Daoy (cell line): ENCODE data around the gene CORO1C. TPM values are rescaled to one million over a fixed set of nuclear protein-coding genes. Genes with fewer than 3 reads are reported as not detected.

Source experiments
- DNase-seq: peaks from one replicate; pipeline ENCODE4 v3.0.0-alpha.2; 2015; ENCODE audit warnings: low read depth
- total RNA-seq: library from RNA; depleted of rRNA; stranded (reverse); fragments of >200 nt; shearing (Covaris generic); gene quantifications from 2 replicates; pipeline ENCODE4 v1.2.3, GENCODE V29; 2014

The CORO1C gene
- total RNA-seq, 1 experiment from 2014 or later = 136 TPM

DNA sequence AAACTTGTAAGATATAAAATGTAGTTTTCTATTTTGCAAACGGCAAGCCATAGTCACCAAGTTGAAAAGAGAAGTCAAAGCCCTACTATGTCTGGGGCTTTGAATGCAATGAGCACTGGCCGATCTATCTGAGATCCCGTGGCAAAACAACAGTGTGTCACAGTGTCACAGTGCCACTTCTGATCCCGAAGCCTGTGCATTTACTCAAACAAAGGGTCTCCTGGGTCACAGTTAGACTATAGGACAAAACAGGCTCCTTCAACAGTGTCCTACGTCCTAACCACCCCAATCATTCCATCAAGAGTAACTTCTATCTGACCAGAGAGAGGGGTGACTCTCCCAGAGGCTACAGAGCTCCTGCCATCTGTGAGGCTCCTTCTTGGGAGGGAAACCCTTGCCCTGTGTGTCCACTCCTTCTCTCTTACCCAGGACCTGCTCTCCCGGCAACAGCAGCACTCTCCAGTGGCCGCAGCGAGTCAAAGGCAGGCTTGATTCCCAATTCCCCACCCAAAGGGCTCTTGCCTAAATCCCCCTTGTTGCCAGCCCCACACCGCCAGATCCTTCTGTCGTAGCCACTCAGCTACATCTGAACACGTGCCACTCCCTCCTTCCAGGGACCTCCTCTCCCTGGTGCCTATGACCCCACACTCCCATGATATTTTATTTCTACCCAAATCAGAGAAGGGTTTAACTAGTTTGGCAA is 83.6 kb downstream of the CORO1C start:
- DNase-seq = no peak

GRCh38 chr12:108646600-108647579 is 84.4 kb downstream of the CORO1C start:
- no peak for DNase-seq

DNA sequence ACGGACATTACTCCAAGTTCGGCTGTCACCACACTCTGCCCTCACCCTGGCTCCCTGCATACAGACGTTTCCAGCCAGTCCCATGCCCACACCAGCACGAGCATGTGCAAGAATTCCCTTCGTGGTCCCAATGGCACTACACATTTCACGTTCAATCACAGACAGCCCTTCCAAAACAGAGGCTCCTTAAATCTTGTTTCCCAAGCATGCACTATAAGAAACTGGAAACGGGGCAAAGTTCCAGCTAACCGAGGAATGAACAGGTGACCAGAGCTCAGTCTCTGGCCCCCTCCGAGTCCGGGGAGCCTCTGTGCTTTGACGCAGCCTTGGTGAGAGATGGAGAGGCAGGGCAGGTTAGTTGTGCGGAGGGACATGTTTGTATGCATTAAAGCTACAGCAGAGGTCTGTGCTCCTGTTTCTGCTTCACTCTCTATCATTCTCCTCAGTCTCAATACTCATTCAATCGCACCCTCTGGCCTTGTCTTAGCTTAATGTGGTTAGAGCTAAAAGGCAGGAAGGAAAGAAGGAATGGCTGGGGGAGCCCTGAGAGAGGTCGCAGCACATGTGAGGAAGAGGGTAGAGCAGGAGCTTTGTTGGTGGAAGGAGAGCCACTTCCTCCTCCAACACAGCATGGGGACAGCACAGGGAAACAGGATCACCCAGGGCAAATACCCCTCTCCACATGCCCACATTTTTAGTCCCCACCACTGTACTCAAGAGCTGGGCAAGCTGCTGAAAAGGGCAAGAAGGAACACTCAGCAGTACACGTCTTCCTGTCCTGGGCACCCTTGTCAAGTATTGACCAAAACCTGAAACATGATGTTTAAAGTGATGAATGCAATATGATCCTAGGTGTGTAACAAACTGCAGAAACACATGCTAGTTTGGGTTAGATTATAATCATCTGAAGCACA is 85.4 kb downstream of the CORO1C start:
- no peak for DNase-seq

GRCh38 chr12:108644811-108645120 is 86.6 kb downstream of the CORO1C start:
- no peak for DNase-seq

DNA sequence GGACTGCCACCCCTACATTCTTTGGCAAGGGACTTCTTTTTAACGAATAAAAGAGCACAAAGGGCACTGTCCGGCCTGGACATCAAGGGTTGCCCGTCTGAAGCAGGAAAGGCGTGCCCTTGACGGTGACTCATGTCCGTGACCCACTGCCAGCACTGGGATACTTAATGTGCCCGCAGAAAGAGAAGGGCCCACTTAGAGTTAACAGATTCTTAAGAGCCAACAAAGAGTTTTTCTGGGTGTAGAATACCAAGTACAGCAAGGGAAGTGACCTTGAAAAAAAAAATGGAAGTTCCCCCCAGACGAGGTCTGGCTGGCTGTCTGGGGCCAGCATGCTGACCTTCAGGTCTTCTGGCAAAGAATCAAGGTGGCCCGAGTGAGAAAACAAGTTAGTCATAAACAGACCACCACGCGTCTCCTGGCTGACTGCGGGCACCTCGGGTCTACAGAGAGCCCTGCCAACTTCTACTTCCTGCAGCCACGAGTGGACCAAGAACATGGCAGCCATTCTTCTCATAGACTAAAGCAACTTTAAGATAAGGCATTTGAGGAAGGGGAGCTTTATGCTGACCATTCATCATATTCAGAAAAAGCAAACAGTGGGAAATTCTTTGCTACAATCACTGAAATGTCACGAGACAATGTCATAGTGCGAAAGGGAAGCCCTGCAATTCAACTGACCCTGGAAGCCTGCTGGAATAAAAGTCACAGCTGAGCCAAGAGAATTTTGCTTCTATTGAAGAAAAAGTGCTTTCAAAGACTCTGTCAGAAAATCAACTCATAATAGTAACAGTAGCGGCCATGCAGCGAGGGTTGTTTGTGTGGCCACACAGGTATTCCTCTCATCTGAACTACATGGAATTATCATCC is 87.1 kb downstream of the CORO1C start:
- peak; percentile 69 for DNase-seq

- no peak for DNase-seq
Measured at GRCh38 chr12:108642899-108643654, 88.2 kb downstream of the CORO1C start.

GRCh38 chr12:108642269-108642870 is 88.9 kb downstream of the CORO1C start:
- no peak for DNase-seq

GRCh38 chr12:108641446-108642268 is 89.7 kb downstream of the CORO1C start:
- no peak for DNase-seq

GRCh38 chr12:108640802-108641445 is 90.4 kb downstream of the CORO1C start:
- DNase-seq = peak; percentile 57

DNA sequence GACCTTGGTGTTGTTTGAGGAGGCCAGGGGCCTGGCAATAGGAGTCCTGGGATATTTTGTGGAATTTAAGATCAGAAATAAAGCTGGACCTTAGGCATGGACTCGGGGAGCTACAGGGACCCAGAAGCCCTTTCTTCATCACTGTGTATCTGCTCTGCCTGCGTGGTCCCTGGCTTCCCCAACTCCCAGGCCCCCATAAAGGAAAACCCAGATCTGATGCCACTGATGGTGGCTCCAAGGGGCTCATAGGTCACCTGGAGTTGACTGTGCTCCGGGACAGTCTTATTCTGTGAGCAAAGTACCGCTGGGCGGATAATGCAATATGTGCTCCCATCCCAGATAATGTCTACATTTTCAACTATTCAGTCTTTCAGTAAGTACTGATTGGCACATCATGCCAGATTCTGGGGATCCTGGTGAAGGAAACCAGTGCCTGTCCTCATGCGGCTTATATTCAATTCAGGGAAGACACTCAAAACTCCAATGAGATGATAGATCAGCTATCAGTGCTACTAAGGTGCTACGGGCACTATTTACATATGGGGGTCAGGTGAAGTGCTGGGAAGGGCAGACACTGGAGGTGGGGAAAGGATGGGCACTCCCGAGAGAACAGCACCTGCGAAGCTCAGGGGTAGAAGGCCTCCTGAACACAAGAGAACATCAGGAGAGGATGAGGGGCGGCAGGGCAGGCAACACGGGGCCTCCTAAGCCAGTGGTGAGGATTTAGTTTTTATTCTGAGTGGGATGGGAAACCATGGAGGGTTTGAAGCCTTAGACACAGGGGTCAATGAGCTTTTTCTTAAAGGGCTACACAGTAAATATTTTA is 92.1 kb downstream of the CORO1C start:
- DNase-seq = no peak

DNA sequence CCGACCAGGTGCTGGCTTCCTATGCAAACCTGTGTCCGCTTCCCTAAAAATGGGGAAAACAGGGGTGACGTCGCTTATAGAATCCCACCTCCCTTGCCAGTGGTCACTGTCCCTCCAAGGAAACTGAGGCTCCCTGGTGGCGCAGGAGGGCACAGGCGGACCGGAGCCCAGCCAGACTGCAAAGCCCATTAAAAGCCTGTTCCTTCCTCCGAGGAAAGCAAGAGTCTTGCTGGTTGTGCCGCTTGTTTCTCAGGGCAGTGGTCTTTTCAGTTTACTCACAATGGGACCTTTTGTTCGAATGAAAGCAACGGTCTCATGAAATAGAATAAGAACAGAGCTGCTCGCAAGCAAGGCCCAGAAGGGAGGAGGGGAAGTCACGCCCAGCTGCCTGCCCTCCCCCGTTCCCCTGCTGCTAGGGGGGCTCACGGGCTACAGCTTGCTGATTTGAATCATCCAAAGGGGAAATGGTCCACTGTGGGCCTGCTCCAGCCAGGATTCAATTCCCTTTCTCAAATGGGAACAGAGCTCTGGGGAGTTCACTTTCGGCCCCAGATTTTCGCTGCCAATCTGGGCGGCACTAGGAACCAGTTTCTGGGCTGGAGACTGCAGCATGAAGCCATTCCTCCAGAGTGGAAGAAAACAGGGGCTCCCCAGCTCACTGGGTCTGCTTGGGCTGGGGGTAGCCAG is 93.0 kb downstream of the CORO1C start:
- DNase-seq = no peak

- no peak for DNase-seq
Measured at GRCh38 chr12:108637222-108637971, 93.9 kb downstream of the CORO1C start.

GRCh38 chr12:108635997-108636808 is 95.1 kb downstream of the CORO1C start:
- no peak for DNase-seq

GRCh38 chr12:108635201-108635996 is 95.9 kb downstream of the CORO1C start:
- no peak for DNase-seq
